ENCODE results near the gene TRPV4.

Gene TRPV4

DNA sequence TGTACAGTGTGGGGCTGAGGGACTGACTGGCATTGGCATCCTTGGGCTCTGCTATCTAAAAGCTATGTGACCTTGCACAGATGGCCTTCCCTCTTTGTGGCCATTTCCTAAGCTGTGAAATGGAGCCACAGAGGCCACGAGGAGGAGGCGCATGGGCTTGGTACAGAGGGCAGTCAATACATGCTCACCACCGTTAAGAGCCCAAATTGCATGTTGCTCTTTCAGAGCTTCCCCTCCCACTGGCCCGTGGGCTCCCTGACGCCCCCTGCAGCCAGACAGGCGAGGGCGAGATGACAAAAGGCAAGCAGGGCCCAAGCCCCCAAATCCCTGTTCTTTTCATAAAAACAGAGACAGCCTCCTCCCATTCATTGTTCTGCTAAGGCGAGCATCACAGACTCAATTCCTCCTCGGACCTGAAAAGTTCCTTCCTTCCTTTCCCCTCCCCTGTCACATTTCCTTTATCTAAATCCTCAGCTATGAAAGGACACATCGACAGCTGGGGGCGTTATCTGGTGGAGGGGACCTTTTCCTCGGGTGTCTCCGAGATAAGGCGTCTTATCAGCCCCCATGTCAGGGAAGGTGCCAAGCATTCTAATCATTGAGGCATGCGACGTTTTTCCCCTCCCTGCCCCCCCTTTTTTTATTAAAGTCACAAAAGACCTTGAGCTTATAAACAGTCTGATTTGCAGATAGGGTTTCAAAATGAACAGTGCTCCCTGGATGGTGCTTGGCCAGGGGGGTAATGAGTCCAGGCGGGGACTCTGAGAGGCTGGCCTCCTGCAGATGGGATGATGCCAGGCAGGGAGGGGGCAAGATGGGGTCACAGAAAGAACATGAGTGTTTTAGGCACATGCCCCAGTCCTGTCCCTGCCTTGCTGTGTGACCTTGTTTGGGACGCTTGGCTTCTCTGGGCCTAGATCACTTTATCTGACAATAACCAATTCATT is 93.2 kb downstream of the TRPV4 start:
- DNase-seq (ENCODE audit: low spot score) = no peak

DNA sequence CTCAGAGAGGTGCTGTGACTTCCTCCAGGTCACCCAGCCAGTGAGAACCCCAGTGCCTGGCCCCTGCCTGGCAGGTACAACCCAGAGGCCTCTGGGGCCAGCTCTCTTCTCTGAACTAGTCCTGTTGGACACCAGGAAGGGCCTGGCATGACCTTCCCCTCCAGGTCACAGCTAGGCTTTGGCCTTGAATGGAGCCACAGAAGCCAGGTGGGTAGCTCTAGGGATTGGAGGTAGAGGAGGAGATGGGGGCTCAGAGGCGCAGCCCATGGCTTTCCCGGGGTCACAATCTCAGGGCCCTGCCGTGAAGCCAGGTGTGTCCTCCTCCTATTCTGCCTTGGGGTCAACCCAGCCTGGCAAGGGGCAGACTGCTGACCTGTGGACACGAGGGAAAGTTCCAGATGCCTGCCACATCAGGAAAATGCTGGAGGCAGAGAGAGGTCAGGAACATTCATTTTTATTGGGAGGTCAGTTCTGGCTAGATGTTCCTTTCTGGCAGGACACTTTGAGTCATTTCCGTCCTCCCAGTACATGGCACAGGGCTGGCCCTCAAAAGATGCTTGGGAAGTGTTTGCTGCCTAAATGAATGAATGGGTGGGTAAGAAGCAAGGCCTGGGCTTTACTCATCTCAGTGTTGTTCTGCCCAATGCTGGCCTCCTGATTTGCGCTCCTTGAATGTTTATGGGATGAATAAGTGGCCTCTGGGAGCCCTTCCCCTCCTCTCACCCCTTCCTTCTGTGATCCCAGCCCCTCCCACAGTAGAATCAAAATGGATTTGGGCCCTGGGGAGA is 94.1 kb downstream of the TRPV4 start:
- no peak for DNase-seq (ENCODE audit: low spot score)

GRCh38 chr12:109738209-109738608 is 95.0 kb downstream of the TRPV4 start:
- DNase-seq (ENCODE audit: low spot score) = no peak

DNA sequence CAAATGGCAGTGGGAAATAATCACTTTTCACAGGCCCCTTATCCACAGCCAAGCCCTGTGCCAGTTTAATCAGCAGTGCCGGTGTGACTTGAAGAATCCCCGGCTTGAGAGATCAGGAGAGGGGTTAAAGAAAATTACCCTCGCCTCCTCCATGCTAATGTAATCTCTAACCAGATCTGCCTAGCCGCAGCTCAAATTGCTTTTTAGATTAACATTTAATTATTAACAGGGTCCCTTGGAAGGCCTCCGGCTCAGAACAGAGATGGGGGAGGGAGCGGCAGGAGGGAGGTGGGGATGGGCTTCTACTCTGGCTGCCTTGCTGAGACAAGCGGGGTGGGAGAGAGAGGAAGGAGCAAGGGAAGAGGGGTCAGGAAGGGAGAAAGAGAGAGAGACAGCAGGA is 95.6 kb downstream of the TRPV4 start:
- no peak for DNase-seq (ENCODE audit: low spot score)

DNA sequence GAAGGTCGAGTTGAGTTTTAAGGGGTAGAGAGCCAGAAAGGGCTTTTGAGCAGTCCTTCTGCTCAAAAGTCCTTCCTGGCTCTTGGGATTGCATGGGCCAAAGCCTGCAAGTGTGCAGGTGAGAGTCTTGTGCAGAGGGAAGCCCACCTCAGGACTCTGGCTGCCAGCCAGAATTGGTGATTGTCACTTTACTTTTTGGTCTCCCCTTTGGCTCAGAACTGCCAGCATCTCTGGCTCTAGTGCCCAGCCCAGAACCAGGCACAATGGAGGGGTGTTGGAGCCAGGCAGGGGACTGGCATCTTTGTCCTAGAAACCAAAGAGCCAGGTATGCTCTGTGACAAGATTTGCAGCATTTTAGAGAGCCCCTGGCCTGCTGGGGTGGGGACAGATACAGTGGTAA is 96.1 kb downstream of the TRPV4 start:
- no peak for DNase-seq (ENCODE audit: low spot score)

DNA sequence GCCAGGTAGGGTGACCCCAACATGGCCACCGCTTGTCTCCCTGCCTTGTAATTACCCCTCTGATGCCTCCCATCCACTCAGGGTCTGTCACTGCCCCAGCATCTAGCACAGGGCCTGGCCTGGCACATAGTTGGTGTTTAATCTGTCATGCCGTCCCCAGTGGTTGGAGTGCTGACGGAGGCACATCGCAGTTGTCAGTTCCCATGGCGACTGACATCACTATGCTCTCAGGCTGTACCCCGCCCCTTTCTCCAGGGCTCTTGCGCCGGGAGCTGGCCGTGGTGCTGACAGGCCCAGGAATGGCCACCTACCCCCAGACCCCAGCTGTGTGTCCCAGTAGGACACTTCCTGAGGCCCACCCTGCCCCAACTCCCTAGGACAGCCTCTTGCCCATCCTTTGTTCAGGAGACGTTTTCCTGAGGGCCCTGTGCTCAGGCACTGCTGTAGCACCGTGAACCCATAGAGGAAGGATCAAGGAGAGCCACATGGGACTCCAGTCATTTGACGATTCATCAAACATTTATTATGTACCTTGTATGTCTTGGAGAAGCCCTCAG is 96.6 kb downstream of the TRPV4 start:
- no peak for DNase-seq (ENCODE audit: low spot score)

DNA sequence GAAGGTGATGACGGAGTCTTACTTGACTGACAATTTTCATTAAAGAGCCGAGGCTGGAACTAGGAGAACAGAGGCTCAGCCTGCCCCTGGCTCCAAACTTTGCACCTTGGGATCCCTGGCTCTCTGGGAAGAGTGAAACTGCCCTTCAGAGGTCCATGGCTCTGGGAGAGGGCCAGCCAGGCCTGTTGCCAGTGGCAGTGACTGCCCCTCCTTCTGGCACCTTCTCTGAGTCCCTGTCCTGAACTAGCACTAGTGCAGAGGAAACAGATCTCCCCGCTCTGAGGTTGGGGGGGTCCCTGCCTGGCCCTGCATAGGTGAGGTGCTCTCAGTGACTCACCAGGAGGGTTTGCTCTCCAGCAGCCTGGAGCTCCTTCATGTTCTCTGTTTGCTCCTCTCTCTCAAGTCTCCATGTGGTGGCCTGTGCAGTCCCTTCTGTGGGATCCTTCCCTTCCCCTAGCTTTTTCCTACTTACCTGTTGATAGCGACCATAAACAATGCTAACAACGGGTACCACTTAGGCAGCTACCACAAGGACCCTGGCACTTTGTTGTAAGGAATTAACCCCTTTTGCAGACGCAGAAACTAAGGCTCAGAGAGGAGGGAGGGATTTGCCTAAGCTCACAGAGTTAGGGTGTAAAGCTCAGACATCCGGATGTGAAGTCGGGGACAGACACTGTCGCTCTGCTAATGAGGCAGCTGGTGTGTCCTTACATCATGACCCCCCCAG is 97.2 kb downstream of the TRPV4 start:
- no peak for DNase-seq (ENCODE audit: low spot score)

DNA sequence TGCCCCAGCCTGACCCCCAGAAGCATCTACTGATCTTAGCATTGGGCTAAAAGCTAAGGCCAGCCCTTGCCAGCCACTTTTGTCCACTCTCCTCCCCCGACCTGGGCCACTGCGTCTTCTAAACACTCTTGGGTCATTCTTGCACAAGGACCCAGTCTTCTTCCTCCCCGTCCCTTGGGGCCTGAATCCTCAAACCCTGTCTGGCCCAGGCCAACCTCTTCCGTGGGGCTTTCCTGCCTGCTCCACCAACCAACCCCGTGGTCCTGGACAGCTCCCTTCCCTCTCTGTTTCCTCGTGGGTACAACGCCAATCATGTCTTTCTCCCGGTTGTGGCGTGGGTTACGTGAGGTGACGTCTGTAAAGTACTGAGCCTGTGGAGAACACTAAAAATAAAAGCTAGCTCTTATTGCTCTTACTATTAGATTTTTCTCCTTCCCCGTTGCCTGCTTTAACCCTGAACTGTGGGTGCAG is 98.1 kb downstream of the TRPV4 start:
- no peak for DNase-seq (ENCODE audit: low spot score)

DNA sequence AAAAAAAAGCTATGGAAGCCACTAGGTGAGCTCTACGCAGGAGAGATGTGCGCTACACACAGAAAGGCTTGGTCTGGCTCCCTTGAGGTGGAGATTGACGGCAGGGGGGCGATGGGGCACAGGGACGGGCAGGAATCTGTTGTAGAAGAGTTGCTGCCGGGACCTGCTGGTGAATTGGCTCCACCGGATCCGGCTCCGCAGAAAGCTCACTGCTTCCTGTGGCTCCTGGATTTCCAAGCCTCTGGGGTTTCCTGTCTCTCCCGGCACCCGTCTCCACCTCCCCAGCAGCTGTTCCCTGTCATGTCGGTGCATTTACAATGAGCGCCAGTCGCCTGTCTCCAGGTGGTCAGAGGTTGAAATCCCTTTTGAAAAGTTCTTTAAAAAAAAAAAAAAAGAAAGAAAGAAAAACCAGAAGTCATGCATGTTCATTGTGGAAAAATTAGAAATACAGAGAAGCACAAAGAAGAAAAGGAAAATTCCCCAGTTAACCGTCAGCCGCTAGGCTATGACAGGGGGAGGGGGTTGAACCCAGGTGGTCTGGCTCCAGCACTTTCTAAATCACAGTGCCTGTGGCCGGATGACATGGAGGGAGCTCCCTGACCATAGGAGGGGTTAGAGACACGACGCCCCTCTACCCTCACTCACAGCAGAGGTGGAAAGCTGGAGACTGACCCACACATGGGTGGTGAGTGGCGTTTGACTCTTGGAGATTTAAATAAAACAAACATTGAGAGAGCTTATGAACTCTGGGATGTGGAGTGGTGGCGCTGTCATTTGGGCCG is 98.8 kb downstream of the TRPV4 start:
- DNase-seq (ENCODE audit: low spot score) = no peak

All from SW480 (cell line).